HEK293 (cell line): ENCODE measurements around the gene EBF3.

Experiments
- CTCF ChIP-seq: fragments of 450-650 bp; formaldehyde crosslinking; IDR thresholded peaks from 2 replicates; pipeline ENCODE4 v1.5.1; 2016; ENCODE audit warnings: missing biosample characterization, missing genetic modification characterization
- GLI2 ChIP-seq: fragments of 450-650 bp; formaldehyde crosslinking; IDR thresholded peaks from 2 replicates; pipeline ENCODE4; 2017; ENCODE audit warnings: missing biosample characterization, missing genetic modification characterization, low read depth, borderline replicate concordance
- TCF7L2 ChIP-seq: IDR thresholded peaks from 2 replicates; pipeline ENCODE4 v1.6.1; 2011; ENCODE audit warnings: low read depth, mild to moderate bottlenecking, inconsistent platforms, low read length, moderate library complexity, borderline replicate concordance
- ZBTB21 ChIP-seq: fragments of 450-650 bp; formaldehyde crosslinking; IDR thresholded peaks from 2 replicates; pipeline ENCODE4 v1.5.1; 2017; ENCODE audit warnings: missing biosample characterization, missing genetic modification characterization
- ZNF140 ChIP-seq: fragments of 450-650 bp; formaldehyde crosslinking; IDR thresholded peaks from 2 replicates; pipeline ENCODE4 v1.5.1; 2016; ENCODE audit warnings: missing biosample characterization, missing genetic modification characterization
- ZNF174 ChIP-seq: fragments of 450-650 bp; formaldehyde crosslinking; IDR thresholded peaks from 2 replicates; pipeline ENCODE4 v1.5.0; 2017; ENCODE audit warnings: missing biosample characterization, mild to moderate bottlenecking, missing genetic modification characterization
- ZNF175 ChIP-seq: fragments of 450-650 bp; formaldehyde crosslinking; IDR thresholded peaks from 2 replicates; pipeline ENCODE4 v1.5.1; 2016; ENCODE audit warnings: missing biosample characterization, missing genetic modification characterization
- ZNF23 ChIP-seq: fragments of 450-650 bp; formaldehyde crosslinking; IDR thresholded peaks from 2 replicates; pipeline ENCODE4 v1.5.1; 2016; ENCODE audit warnings: missing biosample characterization, missing genetic modification characterization, borderline replicate concordance
- ZNF24 ChIP-seq: fragments of 450-650 bp; formaldehyde crosslinking; IDR thresholded peaks from 2 replicates; pipeline ENCODE4 v1.5.1; 2016; ENCODE audit warnings: missing biosample characterization, missing genetic modification characterization
- ZNF362 ChIP-seq: fragments of 450-650 bp; formaldehyde crosslinking; IDR thresholded peaks from 2 replicates; pipeline ENCODE4 v1.5.1; 2016; ENCODE audit warnings: missing biosample characterization, missing genetic modification characterization
- ZNF501 ChIP-seq: fragments of 450-650 bp; formaldehyde crosslinking; IDR thresholded peaks from 2 replicates; pipeline ENCODE4 v1.5.1; 2016; ENCODE audit warnings: missing biosample characterization, missing genetic modification characterization
- ZSCAN30 ChIP-seq: fragments of 450-650 bp; IDR thresholded peaks from 2 replicates; pipeline ENCODE4 v1.5.1; 2018; ENCODE audit warnings: missing biosample characterization, mild to moderate bottlenecking, missing genetic modification characterization, moderate library complexity
- TF ChIP-seq, protein P1 (sequence below): fragments of 450-650 bp; formaldehyde crosslinking; IDR thresholded peaks from 2 replicates; pipeline ENCODE4 v1.5.1; 2016; ENCODE audit warnings: missing biosample characterization, missing genetic modification characterization

DNA sequence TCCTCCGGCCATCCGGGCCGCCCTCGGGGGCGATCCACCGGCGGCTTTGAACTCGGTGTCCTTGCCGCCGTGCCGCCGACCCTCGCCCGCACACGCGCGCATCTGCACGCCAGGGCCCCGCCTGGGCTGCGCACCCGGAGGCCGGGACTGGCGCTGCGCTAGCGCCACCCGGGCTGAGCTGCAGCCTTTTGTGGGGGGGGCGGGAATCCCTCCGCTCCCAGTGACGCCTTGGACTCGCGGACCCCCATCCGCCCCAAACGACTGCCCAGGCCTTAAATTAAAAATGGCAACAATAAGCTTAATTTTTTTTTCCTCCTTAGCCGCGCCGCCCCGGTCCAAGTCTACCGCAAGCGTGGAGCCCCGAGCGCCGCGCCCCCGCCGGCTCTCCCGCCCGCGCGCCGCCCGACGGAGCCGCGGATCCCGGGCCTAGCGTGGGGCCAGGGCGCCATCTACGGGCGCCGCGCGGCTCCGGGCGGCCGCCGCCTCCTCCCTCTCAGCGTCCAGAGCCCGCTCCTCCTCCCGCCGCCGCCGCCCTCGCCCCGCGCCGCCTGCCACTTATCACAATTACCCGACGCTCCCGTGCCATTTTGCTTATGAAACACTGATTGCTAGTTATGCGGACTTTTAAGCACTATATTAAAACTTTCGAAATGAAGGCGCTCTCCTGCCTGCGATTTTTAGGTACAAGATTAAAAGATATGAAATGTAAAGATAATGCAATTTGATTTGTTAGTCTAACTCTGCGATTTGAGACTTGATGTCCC, 7.5 kb upstream of the EBF3 start:
- TF ChIP-seq CTCF (tag by site-specific recombination) (peak; percentile 77), ZNF175 (tag by site-specific recombination) (no peak), ZNF501 (tag by site-specific recombination) (no peak), TCF7L2 (no peak), ZNF174 (tag by site-specific recombination) (no peak), ZBTB21 (tag by site-specific recombination) (no peak), ZNF362 (no peak), ZSCAN30 (tag by site-specific recombination) (no peak), ZNF24 (tag by site-specific recombination) (no peak), GLI2 (tag by site-specific recombination) (no peak), ZNF23 (tag by site-specific recombination) (no peak), ZNF140 (no peak)
- TF ChIP-seq, protein P1, sequence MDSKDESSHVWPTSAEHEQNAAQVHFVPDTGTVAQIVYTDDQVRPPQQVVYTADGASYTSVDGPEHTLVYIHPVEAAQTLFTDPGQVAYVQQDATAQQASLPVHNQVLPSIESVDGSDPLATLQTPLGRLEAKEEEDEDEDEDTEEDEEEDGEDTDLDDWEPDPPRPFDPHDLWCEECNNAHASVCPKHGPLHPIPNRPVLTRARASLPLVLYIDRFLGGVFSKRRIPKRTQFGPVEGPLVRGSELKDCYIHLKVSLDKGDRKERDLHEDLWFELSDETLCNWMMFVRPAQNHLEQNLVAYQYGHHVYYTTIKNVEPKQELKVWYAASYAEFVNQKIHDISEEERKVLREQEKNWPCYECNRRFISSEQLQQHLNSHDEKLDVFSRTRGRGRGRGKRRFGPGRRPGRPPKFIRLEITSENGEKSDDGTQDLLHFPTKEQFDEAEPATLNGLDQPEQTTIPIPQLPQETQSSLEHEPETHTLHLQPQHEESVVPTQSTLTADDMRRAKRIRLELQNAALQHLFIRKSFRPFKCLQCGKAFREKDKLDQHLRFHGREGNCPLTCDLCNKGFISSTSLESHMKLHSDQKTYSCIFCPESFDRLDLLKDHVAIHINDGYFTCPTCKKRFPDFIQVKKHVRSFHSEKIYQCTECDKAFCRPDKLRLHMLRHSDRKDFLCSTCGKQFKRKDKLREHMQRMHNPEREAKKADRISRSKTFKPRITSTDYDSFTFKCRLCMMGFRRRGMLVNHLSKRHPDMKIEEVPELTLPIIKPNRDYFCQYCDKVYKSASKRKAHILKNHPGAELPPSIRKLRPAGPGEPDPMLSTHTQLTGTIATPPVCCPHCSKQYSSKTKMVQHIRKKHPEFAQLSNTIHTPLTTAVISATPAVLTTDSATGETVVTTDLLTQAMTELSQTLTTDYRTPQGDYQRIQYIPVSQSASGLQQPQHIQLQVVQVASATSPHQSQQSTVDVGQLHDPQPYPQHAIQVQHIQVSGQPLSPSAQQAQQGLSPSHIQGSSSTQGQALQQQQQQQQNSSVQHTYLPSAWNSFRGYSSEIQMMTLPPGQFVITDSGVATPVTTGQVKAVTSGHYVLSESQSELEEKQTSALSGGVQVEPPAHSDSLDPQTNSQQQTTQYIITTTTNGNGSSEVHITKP (tag by site-specific recombination): peak; percentile 79
